Measurements from ENCODE around the gene KDM2B. TPM values are rescaled to one million over a fixed set of nuclear protein-coding genes. Genes with fewer than 3 reads are reported as not detected.

Gene KDM2B
- polyA plus RNA-seq, 1 experiment, result 15.0 TPM

DNA sequence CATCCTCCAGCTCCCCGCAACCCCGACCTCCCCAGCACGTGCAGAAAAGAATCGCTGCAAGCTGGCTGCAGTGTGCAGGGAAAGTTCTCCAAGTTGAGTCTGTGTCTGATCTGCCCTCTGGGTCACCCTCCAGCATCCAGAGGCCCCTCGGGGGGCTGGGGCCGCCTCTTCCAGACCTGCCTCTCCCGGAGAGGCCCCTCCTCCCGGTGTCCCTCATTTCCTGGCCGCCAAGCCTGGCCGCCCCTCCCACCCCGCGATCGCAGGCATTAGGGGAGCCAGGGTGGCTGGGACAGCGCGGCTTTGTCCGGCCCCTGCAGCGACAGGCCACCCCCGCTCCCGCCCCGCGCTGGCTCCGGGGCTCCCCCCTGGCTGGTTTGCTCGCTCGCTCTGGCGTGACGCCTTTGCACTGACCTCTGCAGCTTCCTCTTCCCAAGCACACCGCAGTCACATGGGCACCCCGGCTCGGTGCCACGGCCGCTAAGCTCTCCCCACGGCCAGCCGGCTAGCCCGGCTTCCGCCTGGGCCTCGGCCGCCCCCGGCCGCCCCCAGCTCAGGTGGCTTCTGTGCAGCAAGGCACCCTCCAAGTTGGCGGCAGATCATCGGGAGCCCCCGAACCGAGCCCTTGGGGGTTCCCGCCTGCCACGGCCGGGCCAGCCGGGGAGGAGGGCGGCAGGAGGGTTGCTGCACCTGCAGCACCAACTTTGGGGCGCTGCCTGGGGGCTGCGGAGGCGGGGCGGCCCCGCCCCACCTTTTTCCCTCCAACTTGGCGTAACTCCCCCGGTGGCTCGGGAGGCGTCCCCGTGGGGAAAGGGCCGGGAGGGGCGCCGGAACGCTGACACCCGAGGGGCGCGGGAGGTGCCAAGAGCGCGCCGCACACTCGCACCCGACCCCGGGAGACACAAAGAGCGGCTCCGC is 43.7 kb downstream of the KDM2B start:
- no peaks in the 10 kb centered on the region; the same call in 1 of the 2 replicates for H3K36me3 ChIP-seq (ENCODE audit: control insufficient read depth, insufficient read depth, low read length)
- ChIA-PET CTCF (interaction anchor here (0.6 to 1.9 kb wide), 6 partner anchors 9 to 404 kb away, joined by 3 to 10 read pairs (median 4); partner anchors contain the start of gene MORN3), POLR2A (interaction anchor here (0.6 kb wide), 1 partner anchor 216 kb away, joined by 7 read pairs; no protein-coding TSS in a partner anchor)
- TF ChIP-seq, protein P1, sequence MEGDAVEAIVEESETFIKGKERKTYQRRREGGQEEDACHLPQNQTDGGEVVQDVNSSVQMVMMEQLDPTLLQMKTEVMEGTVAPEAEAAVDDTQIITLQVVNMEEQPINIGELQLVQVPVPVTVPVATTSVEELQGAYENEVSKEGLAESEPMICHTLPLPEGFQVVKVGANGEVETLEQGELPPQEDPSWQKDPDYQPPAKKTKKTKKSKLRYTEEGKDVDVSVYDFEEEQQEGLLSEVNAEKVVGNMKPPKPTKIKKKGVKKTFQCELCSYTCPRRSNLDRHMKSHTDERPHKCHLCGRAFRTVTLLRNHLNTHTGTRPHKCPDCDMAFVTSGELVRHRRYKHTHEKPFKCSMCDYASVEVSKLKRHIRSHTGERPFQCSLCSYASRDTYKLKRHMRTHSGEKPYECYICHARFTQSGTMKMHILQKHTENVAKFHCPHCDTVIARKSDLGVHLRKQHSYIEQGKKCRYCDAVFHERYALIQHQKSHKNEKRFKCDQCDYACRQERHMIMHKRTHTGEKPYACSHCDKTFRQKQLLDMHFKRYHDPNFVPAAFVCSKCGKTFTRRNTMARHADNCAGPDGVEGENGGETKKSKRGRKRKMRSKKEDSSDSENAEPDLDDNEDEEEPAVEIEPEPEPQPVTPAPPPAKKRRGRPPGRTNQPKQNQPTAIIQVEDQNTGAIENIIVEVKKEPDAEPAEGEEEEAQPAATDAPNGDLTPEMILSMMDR (IDR thresholded peaks at IDR 0.05; ENCODE audit: insufficient read depth, low read depth, low read length), result no peak
- H3K27me3 ChIP-seq (ENCODE audit: control insufficient read depth, insufficient read depth, low read length), result no peaks in the 10 kb centered on the region
- peak overlapping the region; percentile 43 for H3K4me3 ChIP-seq (ENCODE audit: low read depth, low read length)
- DNase-seq (ENCODE audit: low read depth), result no peak

DNA sequence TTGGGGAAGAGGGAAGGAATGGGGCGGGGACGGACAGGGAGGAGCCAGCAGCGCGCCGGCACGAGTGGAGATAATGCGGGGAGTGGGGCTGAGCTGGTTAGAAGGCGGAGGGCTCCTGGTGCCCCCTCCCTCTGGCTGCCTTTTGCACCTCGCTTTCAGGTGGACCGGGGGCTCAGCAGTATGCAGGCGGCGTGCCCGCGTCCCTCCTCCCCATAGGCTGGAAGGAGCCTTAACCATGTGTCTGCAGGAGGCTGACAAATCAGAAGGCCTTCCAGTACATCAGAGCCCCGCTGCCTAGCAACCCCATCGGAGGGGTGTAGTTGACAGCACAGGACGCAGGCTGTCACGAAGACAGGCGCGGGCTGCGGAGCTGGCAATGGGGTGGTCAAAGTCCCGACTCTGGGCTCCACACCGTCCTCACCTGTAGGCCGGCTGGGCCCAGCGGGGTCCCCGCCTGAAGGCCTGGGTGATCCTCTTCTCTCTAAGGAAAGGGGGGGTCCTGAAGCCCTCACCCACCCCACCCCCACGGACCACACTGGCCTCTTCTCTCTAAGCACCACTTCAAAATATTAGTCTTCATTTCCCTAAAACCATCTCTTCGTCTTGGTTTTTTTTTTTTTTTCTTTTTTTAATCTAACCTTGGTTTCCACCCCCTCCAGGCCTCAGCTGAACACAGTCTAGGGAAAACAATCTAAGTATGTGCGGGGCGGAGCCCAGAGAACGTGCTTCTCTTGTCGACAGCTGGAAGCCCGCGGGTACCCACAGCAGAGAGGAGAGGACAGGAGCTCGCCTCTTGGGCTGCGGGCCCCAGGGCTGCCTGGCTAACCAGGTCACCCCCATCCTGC is 44.5 kb downstream of the KDM2B start:
- Histone ChIP-seq H3K36me3 (ENCODE audit: control insufficient read depth, insufficient read depth, low read length) (no peaks in the 10 kb centered on the region; the same call in 1 of the 2 replicates), H3K27me3 (ENCODE audit: control insufficient read depth, insufficient read depth, low read length) (no peaks in the 10 kb centered on the region), H3K4me3 (ENCODE audit: low read depth, low read length) (peak overlapping the region; percentile 43)
- peak; percentile 39 for DNase-seq (ENCODE audit: low read depth)
- TF ChIP-seq, protein P1 (IDR thresholded peaks at IDR 0.05; ENCODE audit: insufficient read depth, low read depth, low read length), result no peak
- ChIA-PET CTCF (interaction anchor here (1.1 to 1.9 kb wide), 5 partner anchors 8 to 133 kb away, joined by 4 to 10 read pairs (median 5); partner anchors contain the start of gene MORN3), POLR2A (interaction anchor here (0.6 kb wide), 1 partner anchor 217 kb away, joined by 7 read pairs; no protein-coding TSS in a partner anchor)

DNA sequence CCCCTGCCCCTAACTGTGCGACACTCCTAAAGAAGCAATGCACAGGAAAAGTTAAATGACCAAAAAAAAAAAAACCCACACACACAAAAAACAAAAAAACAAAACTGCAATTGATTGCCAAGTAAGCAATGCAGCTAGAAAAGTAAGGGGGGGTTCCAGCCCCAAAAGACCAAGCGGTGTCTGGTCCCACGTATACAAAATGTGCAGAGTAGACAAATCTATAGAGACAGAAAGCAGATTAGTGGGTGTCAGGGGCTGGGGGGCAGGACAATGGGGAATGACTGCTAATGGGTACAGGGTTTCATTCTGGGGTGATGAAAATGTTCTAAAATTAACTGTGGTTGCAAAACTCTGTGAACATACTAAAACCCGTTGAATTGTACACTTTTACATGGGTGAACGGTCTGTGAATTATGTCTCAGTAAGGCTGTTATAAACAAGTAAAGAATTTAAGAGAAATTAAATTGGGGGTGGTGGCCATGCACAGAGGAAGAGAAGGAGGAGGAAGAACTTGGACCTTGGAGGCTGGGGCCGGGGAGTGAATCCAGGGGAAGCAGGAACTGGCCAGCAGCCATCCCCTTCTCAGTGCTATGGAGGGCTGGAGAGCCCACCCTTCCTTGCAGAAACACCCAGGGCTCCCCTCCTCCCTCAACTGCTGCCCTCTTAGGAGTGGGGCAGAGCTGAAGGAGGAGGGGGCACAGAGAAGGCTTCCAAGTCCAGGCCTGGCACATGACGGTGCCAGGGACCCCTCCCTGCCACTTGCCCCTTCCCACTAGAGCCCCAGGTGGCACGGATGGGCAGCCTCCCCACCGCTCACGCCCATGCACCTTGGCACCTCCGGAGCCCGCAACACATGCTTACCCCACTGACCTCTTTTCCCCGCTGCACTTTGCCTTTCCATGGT is 45.4 kb downstream of the KDM2B start:
- Histone ChIP-seq H3K36me3 (ENCODE audit: control insufficient read depth, insufficient read depth, low read length) (no peaks in the 10 kb centered on the region; the same call in 1 of the 2 replicates), H3K27me3 (ENCODE audit: control insufficient read depth, insufficient read depth, low read length) (no peaks in the 10 kb centered on the region), H3K4me3 (ENCODE audit: low read depth, low read length) (peak overlapping the region; percentile 40)
- CTCF ChIA-PET, result interaction anchor here (0.6 to 2.6 kb wide), 4 partner anchors 40 to 1528 kb away, joined by 3 to 11 read pairs (median 8); partner anchors contain the start of gene MORN3
- TF ChIP-seq, protein P1 (IDR thresholded peaks at IDR 0.05; ENCODE audit: insufficient read depth, low read depth, low read length), result no peak
- no peak for DNase-seq (ENCODE audit: low read depth)
- POLR2A ChIA-PET, result no interaction called here

DNA sequence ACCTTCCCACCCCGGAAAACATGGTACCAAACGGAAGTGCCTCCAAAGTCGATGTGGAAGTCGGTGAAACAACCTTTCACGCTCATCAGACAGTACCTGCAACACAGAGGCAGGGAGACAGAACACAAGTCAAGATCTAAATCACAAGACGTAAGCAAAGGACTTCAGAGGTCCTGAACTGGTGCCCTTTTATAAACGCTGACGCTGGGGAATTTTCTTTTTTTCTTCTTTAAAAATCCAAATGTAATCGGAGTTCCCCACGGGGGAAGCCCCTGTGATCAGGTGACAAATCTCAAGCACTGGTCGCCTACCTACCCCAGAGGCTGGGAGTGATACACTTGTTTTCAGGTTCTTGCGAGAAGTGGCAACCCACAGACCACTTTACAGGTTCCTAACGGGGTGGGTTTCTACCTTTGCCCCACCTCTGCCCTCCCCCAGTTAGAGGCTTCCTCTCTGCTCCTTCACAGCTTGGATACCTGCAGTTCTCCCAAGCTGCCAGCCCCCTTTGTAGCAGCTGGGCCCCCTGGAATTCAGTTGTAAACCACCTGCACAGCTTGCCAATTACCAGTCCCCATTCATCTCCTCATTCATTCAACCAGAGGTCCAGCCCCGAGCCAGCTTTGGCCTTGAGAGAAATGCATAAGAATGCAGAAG is 46.2 kb downstream of the KDM2B start:
- Histone ChIP-seq H3K27me3 (ENCODE audit: control insufficient read depth, insufficient read depth, low read length) (no peaks in the 10 kb centered on the region), H3K36me3 (ENCODE audit: control insufficient read depth, insufficient read depth, low read length) (no peaks in the 10 kb centered on the region; the same call in 1 of the 2 replicates), H3K4me3 (ENCODE audit: low read depth, low read length) (no peak overlapping the region)
- TF ChIP-seq, protein P1 (IDR thresholded peaks at IDR 0.05; ENCODE audit: insufficient read depth, low read depth, low read length), result no peak
- CTCF ChIA-PET, result interaction anchor here (0.6 to 2.6 kb wide), 3 partner anchors 40 to 1529 kb away, joined by 3 to 11 read pairs (median 3); no protein-coding TSS in a partner anchor
- DNase-seq (ENCODE audit: low read depth), result no peak
- POLR2A ChIA-PET, result no interaction called here
